Lung (tissue), 12 donors: Measurements from ENCODE around the gene ARL16. TPM values are rescaled to one million over a fixed set of nuclear protein-coding genes. Genes with fewer than 3 reads are reported as not detected.

Experiments
- ATAC-seq: fragments of 200-7000 bp; cut with Tn5 transposase; one replicate; pipeline ENCODE4 v1.9.1; 2020; ENCODE audit warnings: moderate number of reproducible peaks; ENCODE audit not compliant: insufficient read depth, low FRiP score
- DNase-seq, 3 donors: peaks; one replicate each; pipeline ENCODE4 v3.0.0-alpha.2; 2013 to 2017
- H3K27ac ChIP-seq, 2 donors: one replicate each; pipeline ENCODE4 v1.5.1; 2013; ENCODE audit warnings: mild to moderate bottlenecking in 2 of 2, moderate library complexity in 2 of 2, control low read depth in 1 of 2, inconsistent platforms in 1 of 2, low read depth in 1 of 2, low read length in 1 of 2
- H3K27me3 ChIP-seq, 3 donors: one replicate each; pipeline ENCODE4 v1.5.1; 2013; ENCODE audit warnings: low read length in 2 of 3; ENCODE audit not compliant: control insufficient read depth in 3 of 3, insufficient read depth in 3 of 3
- H3K36me3 ChIP-seq, 4 donors: one replicate each; pipeline ENCODE4 v1.5.1; 2013; ENCODE audit warnings: low read length in 4 of 4, mild to moderate bottlenecking in 1 of 4, moderate library complexity in 1 of 4; ENCODE audit not compliant: control insufficient read depth in 4 of 4, insufficient read depth in 4 of 4
- H3K4me1 ChIP-seq, 5 donors: one replicate each; pipeline ENCODE4 v1.5.1; 2013; ENCODE audit warnings: low read length in 5 of 5, mild to moderate bottlenecking in 2 of 5, moderate library complexity in 1 of 5; ENCODE audit not compliant: control insufficient read depth in 5 of 5, insufficient read depth in 5 of 5
- H3K4me3 ChIP-seq: one replicate; pipeline ENCODE4 v1.5.1; 2013; ENCODE audit warnings: mild to moderate bottlenecking, control low read depth, moderate library complexity
- H3K9ac ChIP-seq, 2 donors: one replicate each; pipeline ENCODE4 v1.5.1; 2013; ENCODE audit warnings: low read length in 2 of 2, control low read depth in 1 of 2; ENCODE audit not compliant: insufficient read depth in 1 of 2
- H3K9me3 ChIP-seq, 4 donors: one replicate each; pipeline ENCODE4 v1.5.1; 2013; ENCODE audit warnings: low read length in 3 of 4, mild to moderate bottlenecking in 1 of 4, moderate library complexity in 1 of 4; ENCODE audit not compliant: control insufficient read depth in 4 of 4, insufficient read depth in 3 of 4
- CTCF ChIP-seq: IDR thresholded peaks from 2 replicates; pipeline ENCODE4 v1.5.1; 2012; ENCODE audit warnings: mild to moderate bottlenecking; ENCODE audit errors: control extremely low read depth, extremely low read depth
- WGBS, 2 donors: extraction: QIAGEN DNeasy Blood & Tissue Kit; methylation state at CpG; one replicate each; pipeline ENCODE4 v1.1.7; 2013; 5-methylcytosine and 5-hydroxymethylcytosine counted together
- polyA plus RNA-seq, 2 donors: library from polyadenylated mRNA; stranded (reverse); fragments of 200-250 nt; gene quantifications; one replicate each; pipeline ENCODE4 v1.2.1, GENCODE V29; 2013
- total RNA-seq, 2 donors: library from RNA; depleted of rRNA in 1 of 2; stranded (reverse); fragments of >200 nt in 1 of 2; gene quantifications; one replicate each; pipeline ENCODE4 v1.2.1, GENCODE V29; 2014 to 2021
- donor health status: control.
- donor health status: control.
- donor health status: Bipolar disorder and iron deficiency.
- donor health status: healthy.
- donor health status: DM: yes; HTN: yes; CAD: no.

ARL16 gene
- total and polyA plus RNA-seq, 4 donors, result 27.4 to 59.5 (median 29.8) TPM

GRCh38 chr17:81644976-81645952, 38.3 kb downstream of the ARL16 start:
- DNase-seq (no peak), ATAC-seq (no peak)
- Histone ChIP-seq H3K4me1 (peaks cover 0 to 2% (median 0%) of the 10 kb centered on the region in 5 donors), H3K4me3 (no peak overlapping the region), H3K27me3 (peaks cover 6 to 27% (median 18%) of the 10 kb centered on the region in 3 donors), H3K27ac (no peak overlapping the region), H3K36me3 (peaks cover 0 to 9% (median 0%) of the 10 kb centered on the region in 4 donors), H3K9me3 (peaks cover 0 to 11% (median 0%) of the 10 kb centered on the region in 4 donors), H3K9ac (no peak overlapping the region)
- WGBS, 2 donors, result 85% methylated on average over 29 of the region's 29 CpGs
- no peak for TF ChIP-seq CTCF

- H3K27ac ChIP-seq, result no peak overlapping the region
- H3K27me3 ChIP-seq, result peaks cover 6 to 24% (median 14%) of the 10 kb centered on the region in 3 donors
- ATAC-seq (no peak), DNase-seq (no peak)
- peaks cover 0 to 10% (median 0%) of the 10 kb centered on the region in 4 donors for H3K9me3 ChIP-seq
- peaks cover 0 to 2% (median 0%) of the 10 kb centered on the region in 5 donors for H3K4me1 ChIP-seq
- TF ChIP-seq CTCF, result no peak
- 95 to 98% methylated on average over 12 to 15 of the region's 15 CpGs for WGBS, 2 donors
- H3K9ac ChIP-seq, result no peak overlapping the region
- no peak overlapping the region for H3K4me3 ChIP-seq
- H3K36me3 ChIP-seq, result peaks cover 0 to 9% (median 0%) of the 10 kb centered on the region in 4 donors
Observed at GRCh38 chr17:81644496-81644895, 39.1 kb downstream of the ARL16 start.

GRCh38 chr17:81641825-81642489, 41.6 kb downstream of the ARL16 start:
- DNase-seq (no peak), ATAC-seq (no peak)
- Histone ChIP-seq H3K4me3 (no peak overlapping the region), H3K36me3 (peaks cover 0 to 2% (median 0%) of the 10 kb centered on the region in 4 donors), H3K27me3 (peaks cover 0 to 7% (median 0%) of the 10 kb centered on the region in 3 donors), H3K4me1 (peaks cover 0 to 3% (median 0%) of the 10 kb centered on the region in 5 donors), H3K9me3 (peaks cover 0 to 2% (median 0%) of the 10 kb centered on the region in 4 donors), H3K27ac (no peak overlapping the region), H3K9ac (no peak overlapping the region)
- WGBS, 2 donors, result 93 to 97% methylated on average over 17 of the region's 17 CpGs
- no peak for TF ChIP-seq CTCF
